Upper lobe of left lung (tissue), 6 donors: Measurements from ENCODE around the gene DELE1. TPM values are rescaled to one million over a fixed set of nuclear protein-coding genes. Genes with fewer than 3 reads are reported as not detected.

Source experiments
- ATAC-seq, 2 donors: fragments of 200-7000 bp; cut with Tn5 transposase; one replicate each; pipeline ENCODE4 v1.9.1; 2022; ENCODE audit warnings: mild to moderate bottlenecking in 2 of 2, moderate library complexity in 2 of 2; ENCODE audit not compliant: low FRiP score in 2 of 2
- DNase-seq, 2 donors: peaks; one replicate each; pipeline ENCODE4 v3.0.0-alpha.2; 2019 to 2020
- H3K27ac ChIP-seq, 4 donors: fragments of 200-600 bp; sonication (generic); one replicate each; pipeline ENCODE4 v1.5.1; 2016 to 2019
- H3K27me3 ChIP-seq, 4 donors: fragments of 200-600 bp; sonication (generic); one replicate each; pipeline ENCODE4 v1.5.1; 2017 to 2019
- H3K36me3 ChIP-seq, 4 donors: fragments of 200-600 bp; sonication (generic); one replicate each; pipeline ENCODE4 v1.5.1; 2016 to 2019
- H3K4me1 ChIP-seq, 4 donors: fragments of 200-600 bp; sonication (generic); one replicate each; pipeline ENCODE4 v1.5.1; 2018 to 2019
- H3K4me3 ChIP-seq, 4 donors: fragments of 200-600 bp; sonication (generic); one replicate each; pipeline ENCODE4 v1.5.1; 2017 to 2019; ENCODE audit warnings: mild to moderate bottlenecking in 2 of 4, moderate library complexity in 1 of 4
- H3K9me3 ChIP-seq, 4 donors: fragments of 200-600 bp; sonication (generic); one replicate each; pipeline ENCODE4 v1.5.1; 2018 to 2019
- CTCF ChIP-seq, 6 experiments: fragments of 450-650 bp in 4 of 6; fragments of 200-600 bp in 2 of 6; sonication (generic) in 2 of 6; IDR thresholded peaks; one replicate each; pipeline ENCODE4 v1.5.1; 2016 to 2019; ENCODE audit warnings: antibody characterized with exemption in 6 of 6
- EP300 ChIP-seq, 4 donors: sonication (generic); formaldehyde crosslinking; IDR thresholded peaks; one replicate each; pipeline ENCODE4 v1.5.1; 2017; ENCODE audit warnings: antibody characterized with exemption in 4 of 4, control low read depth in 2 of 4
- POLR2A ChIP-seq, 4 donors: fragments of 450-650 bp; IDR thresholded peaks; one replicate each; pipeline ENCODE4 v1.5.1; 2016 to 2017; ENCODE audit warnings: antibody characterized with exemption in 4 of 4, mild to moderate bottlenecking in 2 of 4
- POLR2AphosphoS5 ChIP-seq, 2 donors: sonication (generic); formaldehyde crosslinking; IDR thresholded peaks; one replicate each; pipeline ENCODE4 v1.5.1; 2017; ENCODE audit warnings: antibody characterized with exemption in 2 of 2
- WGBS, 2 donors: methylation state at CpG; one replicate each; pipeline ENCODE4 v1.1.5; 2017 to 2018; 5-methylcytosine and 5-hydroxymethylcytosine counted together
- total RNA-seq, 6 donors: library from RNA; depleted of rRNA in 4 of 6; stranded (reverse); fragments of >200 nt in 4 of 6; gene quantifications; one replicate each; pipeline versions ENCODE4 v1.1.0 to v1.2.1, GENCODE V29; 2016 to 2021
- donor health status: DM: no; HTN: no; CAD: no; lungs with moderate emphysema.
- donor health status: DM: no; HTN: yes; CAD: no; lungs with severe emphysema.

The DELE1 gene
- total RNA-seq, 6 donors from 2014 or later = 59.4 to 151 (median 87.5) TPM

GRCh38 chr5:141989720-141990119, 66.0 kb downstream of the DELE1 start:
- no peak for TF ChIP-seq EP300 (IDR thresholded peaks at IDR 0.05)
- no peak for TF ChIP-seq POLR2AphosphoS5 (IDR thresholded peaks at IDR 0.05)
- TF ChIP-seq POLR2A (IDR thresholded peaks at IDR 0.05) = no peak
- TF ChIP-seq CTCF (IDR thresholded peaks at IDR 0.05) = no peak
- WGBS, 2 donors = 0 to 51% methylated on average over 1 of the region's 1 CpG
- ATAC-seq (no peak), DNase-seq (no peak)
- peaks cover 14 to 89% (median 48%) of the 10 kb centered on the region in 4 donors for H3K36me3 ChIP-seq
- no peaks in the 10 kb centered on the region for H3K27me3 ChIP-seq
- no peak overlapping the region for H3K4me3 ChIP-seq
- H3K27ac ChIP-seq = no peak overlapping the region
- H3K9me3 ChIP-seq = no peaks in the 10 kb centered on the region
- no peaks in the 10 kb centered on the region for H3K4me1 ChIP-seq

Other genes starting within 250 kb of the DELE1 start
- 10 to 100 TPM; 10.1 to 43.0 (median 27.7) TPM for gene ARAP3, start 241.6 kb upstream of the DELE1 start, total RNA-seq
- 100 to 1,000 TPM in 1 of 6 donors, 10 to 100 TPM in 5; 41.3 to 133 (median 81.6) TPM for gene PCDH1, start 45.5 kb upstream of the DELE1 start, total RNA-seq
- 10 to 100 TPM in 3 of 6 donors, 1 to 10 TPM in 3; 2.1 to 26.0 (median 10.7) TPM for gene PCDH12, start 34.3 kb downstream of the DELE1 start, total RNA-seq
- gene RNF14, start 45.2 kb downstream of the DELE1 start, total RNA-seq = 10 to 100 TPM; 20.3 to 54.6 (median 44.3) TPM
- 10 to 100 TPM; 21.6 to 37.5 (median 31.7) TPM for gene GNPDA1, start 89.2 kb downstream of the DELE1 start, total RNA-seq
- gene NDFIP1, start 184.9 kb downstream of the DELE1 start, total RNA-seq = 100 to 1,000 TPM in 3 of 6 donors, 10 to 100 TPM in 3; 66.9 to 212 (median 108) TPM